BLaER1 (cell line): Measurements from ENCODE around the gene TPRN.

ENCODE experiments used
- H3K27ac ChIP-seq: shearing (Covaris generic); formaldehyde crosslinking; 2 replicates; pipeline ENCODE4 v1.8.1; 2022
- H3K27me3 ChIP-seq: shearing (Covaris generic); formaldehyde crosslinking; 2 replicates; pipeline ENCODE4 v1.8.1; 2022
- H3K36me3 ChIP-seq: shearing (Covaris generic); formaldehyde crosslinking; 2 replicates; pipeline ENCODE4 v1.8.1; 2022
- H3K4me1 ChIP-seq: shearing (Covaris generic); formaldehyde crosslinking; 2 replicates; pipeline ENCODE4 v1.8.1; 2022
- H3K4me2 ChIP-seq: shearing (Covaris generic); formaldehyde crosslinking; 2 replicates; pipeline ENCODE4 v1.8.1; 2022
- H3K4me3 ChIP-seq: shearing (Covaris generic); formaldehyde crosslinking; 2 replicates; pipeline ENCODE4 v1.8.1; 2022
- H3K9ac ChIP-seq: shearing (Covaris generic); formaldehyde crosslinking; 2 replicates; pipeline ENCODE4 v1.8.1; 2022
- H3K9me3 ChIP-seq: shearing (Covaris generic); formaldehyde crosslinking; 2 replicates; pipeline ENCODE4 v1.8.1; 2022
- H4K20me1 ChIP-seq: shearing (Covaris generic); formaldehyde crosslinking; 2 replicates; pipeline ENCODE4 v1.8.1; 2022
- Cebpa-rat ChIP-seq: shearing (Covaris generic); IDR thresholded peaks from 2 replicates; pipeline ENCODE4 v1.8.1; 2022

Gene TPRN

GRCh38 chr9:137212520-137212919 is 12.0 kb upstream of the TPRN start:
- Histone ChIP-seq H4K20me1 (peaks cover under 1% of the 10 kb centered on the region; the same call in 1 of the 2 replicates), H3K4me1 (peaks cover 40% of the 10 kb centered on the region), H3K9ac (no peak overlapping the region), H3K9me3 (no peaks in the 10 kb centered on the region), H3K36me3 (peaks cover 74% of the 10 kb centered on the region), H3K4me3 (no peak overlapping the region), H3K27ac (no peak overlapping the region), H3K4me2 (no peak overlapping the region), H3K27me3 (no peaks in the 10 kb centered on the region)
- no peak for TF ChIP-seq Cebpa-rat

GRCh38 chr9:137211532-137211931 is 11.0 kb upstream of the TPRN start:
- peaks cover 78% of the 10 kb centered on the region for H3K36me3 ChIP-seq
- peaks cover 10% of the 10 kb centered on the region; the same call in 1 of the 2 replicates for H4K20me1 ChIP-seq
- H3K4me3 ChIP-seq: no peak overlapping the region
- no peak for TF ChIP-seq Cebpa-rat
- H3K9me3 ChIP-seq: no peaks in the 10 kb centered on the region
- no peak overlapping the region for H3K27ac ChIP-seq
- H3K27me3 ChIP-seq: no peaks in the 10 kb centered on the region
- H3K4me1 ChIP-seq: peaks cover 40% of the 10 kb centered on the region
- H3K9ac ChIP-seq: no peak overlapping the region
- no peak overlapping the region for H3K4me2 ChIP-seq

GRCh38 chr9:137206602-137207001 is 6.1 kb upstream of the TPRN start:
- Histone ChIP-seq H3K4me2 (peak overlapping the region; percentile 100), H3K4me3 (peak overlapping the region; percentile 84), H3K27ac (no peak overlapping the region), H3K36me3 (peaks cover 37% of the 10 kb centered on the region), H3K9ac (peak overlapping the region; percentile 91), H3K27me3 (no peaks in the 10 kb centered on the region), H4K20me1 (peaks cover 56% of the 10 kb centered on the region), H3K9me3 (no peaks in the 10 kb centered on the region), H3K4me1 (peaks cover 69% of the 10 kb centered on the region)
- TF ChIP-seq Cebpa-rat: no peak

DNA sequence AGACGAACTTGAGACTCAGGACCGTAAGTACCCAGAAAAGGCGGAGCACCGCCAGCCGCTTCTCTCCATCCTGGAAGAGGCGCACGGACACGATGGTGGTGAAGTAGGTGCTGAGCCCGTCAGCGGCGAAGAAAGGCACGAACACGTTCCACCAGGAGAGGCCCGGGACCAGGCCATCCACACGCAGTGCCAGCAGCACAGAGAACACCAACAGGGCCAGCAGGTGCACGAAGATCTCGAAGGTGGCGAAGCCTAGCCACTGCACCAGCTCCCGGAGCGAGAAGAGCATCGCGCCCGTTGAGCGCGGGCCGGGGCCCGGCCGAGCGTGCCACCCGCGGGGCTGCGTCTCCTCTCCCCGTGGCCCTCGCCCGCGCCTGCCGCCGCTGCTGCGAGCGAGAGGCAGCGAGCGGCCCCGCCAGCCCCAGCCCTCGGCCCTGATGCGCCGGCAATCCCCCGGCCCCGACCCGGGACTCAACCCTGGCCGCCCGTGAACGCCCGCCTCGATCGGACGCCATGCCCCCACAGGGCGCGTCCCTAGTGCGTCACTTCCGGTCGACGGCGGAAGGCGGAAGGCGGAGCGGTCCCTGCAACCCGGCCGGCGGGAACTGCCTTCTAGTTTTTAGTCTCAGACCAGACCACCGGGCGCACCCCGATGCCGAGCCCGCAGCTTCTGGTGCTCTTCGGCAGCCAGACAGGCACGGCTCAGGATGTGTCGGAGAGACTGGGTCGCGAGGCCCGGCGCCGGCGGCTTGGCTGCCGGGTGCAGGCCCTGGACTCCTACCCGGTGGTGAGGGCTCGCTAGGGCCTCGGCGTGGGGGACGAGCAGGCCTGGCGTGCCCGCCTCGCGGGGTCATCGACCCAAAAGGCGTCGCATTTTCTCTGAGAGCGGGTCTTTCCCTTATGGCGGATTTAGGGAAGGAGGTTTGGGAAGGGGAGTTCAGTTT is 4.9 kb upstream of the TPRN start, which contains the start of the genes NDOR1 and TMEM203:
NDOR1 (plus strand) TSS at position 575 of the 944 bp plus-strand sequence; CDS start at position 653, 78 bp downstream.
TMEM203 (minus strand) TSS at position 523 of the 944 bp plus-strand sequence; CDS start at position 289, 234 bp downstream.
- Histone ChIP-seq H3K36me3 (peaks cover 32% of the 10 kb centered on the region), H3K27me3 (no peaks in the 10 kb centered on the region), H3K4me1 (peaks cover 69% of the 10 kb centered on the region), H3K4me3 (peak within 1 kb of the TSS; percentile 84), H3K4me2 (peak within 1 kb of the TSS; percentile 100), H3K9ac (peak within 1 kb of the TSS; percentile 91), H3K9me3 (no peaks in the 10 kb centered on the region), H4K20me1 (peaks cover 59% of the 10 kb centered on the region), H3K27ac (peak within 1 kb of the TSS; percentile 91)
- no peak for TF ChIP-seq Cebpa-rat

DNA sequence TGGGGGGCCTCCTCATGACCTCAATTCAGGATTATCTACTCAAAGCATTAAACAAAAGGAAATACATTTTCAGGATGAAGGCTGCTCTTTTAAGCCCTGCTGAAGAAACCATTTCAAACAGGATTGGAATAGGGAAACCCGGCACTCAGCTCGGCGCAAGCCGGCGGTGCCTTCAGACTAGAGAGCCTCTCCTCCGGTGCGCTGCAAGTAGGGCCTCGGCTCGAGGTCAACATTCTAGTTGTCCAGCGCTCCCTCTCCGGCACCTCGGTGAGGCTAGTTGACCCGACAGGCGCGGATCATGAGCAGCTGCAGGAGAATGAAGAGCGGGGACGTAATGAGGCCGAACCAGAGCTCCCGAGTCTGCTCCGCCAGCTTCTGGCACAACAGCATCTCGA is 4.2 kb upstream of the TPRN start:
- peak overlapping the region; percentile 84 for H3K4me3 ChIP-seq
- peak overlapping the region; percentile 91 for H3K27ac ChIP-seq
- no peak for TF ChIP-seq Cebpa-rat
- peaks cover 59% of the 10 kb centered on the region for H4K20me1 ChIP-seq
- H3K9ac ChIP-seq: peak overlapping the region; percentile 91
- H3K27me3 ChIP-seq: no peaks in the 10 kb centered on the region
- H3K4me1 ChIP-seq: peaks cover 64% of the 10 kb centered on the region
- no peaks in the 10 kb centered on the region for H3K9me3 ChIP-seq
- peaks cover 25% of the 10 kb centered on the region for H3K36me3 ChIP-seq
- H3K4me2 ChIP-seq: peak overlapping the region; percentile 100

GRCh38 chr9:137202966-137203365 is 2.4 kb upstream of the TPRN start:
- Histone ChIP-seq H3K4me3 (no peak overlapping the region), H3K9ac (peak overlapping the region; percentile 56; the same call in 1 of the 2 replicates), H3K36me3 (peaks cover 12% of the 10 kb centered on the region), H3K4me2 (peak overlapping the region; percentile 100), H3K9me3 (no peaks in the 10 kb centered on the region), H3K27ac (peak overlapping the region; percentile 41), H4K20me1 (peaks cover 77% of the 10 kb centered on the region), H3K27me3 (peaks cover 4% of the 10 kb centered on the region; the same call in 1 of the 2 replicates), H3K4me1 (peaks cover 78% of the 10 kb centered on the region)
- TF ChIP-seq Cebpa-rat: no peak

DNA sequence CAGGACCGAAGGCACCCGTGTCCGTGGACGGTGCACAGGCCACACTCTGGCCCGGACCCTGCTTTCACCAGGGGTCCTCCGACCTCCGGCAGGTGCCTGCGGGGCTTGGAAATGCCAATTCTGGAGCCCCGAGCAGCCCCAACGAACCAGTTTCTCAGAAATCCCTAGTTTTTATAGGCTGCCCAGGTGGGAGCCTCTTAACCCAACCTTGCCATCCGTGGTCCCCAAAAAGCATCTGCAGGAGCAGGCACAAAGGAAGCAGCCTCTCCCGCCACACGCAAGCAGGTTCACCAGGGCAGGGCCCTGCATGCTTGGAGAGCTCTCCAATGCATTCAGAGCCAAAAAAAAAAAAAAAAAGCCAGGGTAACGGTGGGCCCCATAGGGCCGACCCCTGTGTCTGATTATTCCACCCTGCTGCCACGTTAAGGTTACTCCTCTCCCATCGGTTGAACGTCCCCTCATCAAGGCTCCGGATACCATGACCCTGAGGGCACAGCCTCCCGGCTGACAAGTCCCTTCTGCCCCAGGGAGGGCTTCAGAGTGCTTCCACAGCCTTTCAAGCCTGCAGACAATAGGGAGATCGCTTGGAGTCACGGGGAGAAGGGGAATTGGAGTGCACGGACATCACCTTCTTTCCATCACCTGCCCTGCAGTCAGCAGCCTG is 796 bp upstream of the TPRN start:
- peak overlapping the region; percentile 100 for H3K4me2 ChIP-seq
- peak overlapping the region; percentile 88 for H3K4me3 ChIP-seq
- no peak for TF ChIP-seq Cebpa-rat
- H3K27me3 ChIP-seq: peaks cover 4% of the 10 kb centered on the region; the same call in 1 of the 2 replicates
- H4K20me1 ChIP-seq: peaks cover 81% of the 10 kb centered on the region
- peak overlapping the region; percentile 86 for H3K9ac ChIP-seq
- H3K27ac ChIP-seq: peak overlapping the region; percentile 83
- no peaks in the 10 kb centered on the region; the same call in 1 of the 2 replicates for H3K36me3 ChIP-seq
- H3K4me1 ChIP-seq: peaks cover 74% of the 10 kb centered on the region
- H3K9me3 ChIP-seq: no peaks in the 10 kb centered on the region

- Histone ChIP-seq H3K4me2 (peak overlapping the region; percentile 100), H3K4me3 (peak overlapping the region; percentile 88), H3K27me3 (peaks cover 4% of the 10 kb centered on the region; the same call in 1 of the 2 replicates), H3K36me3 (peaks cover 4% of the 10 kb centered on the region; the same call in 1 of the 2 replicates), H3K4me1 (peaks cover 67% of the 10 kb centered on the region), H4K20me1 (peaks cover 84% of the 10 kb centered on the region), H3K27ac (no peak overlapping the region), H3K9ac (peak overlapping the region; percentile 69), H3K9me3 (no peaks in the 10 kb centered on the region)
- TF ChIP-seq Cebpa-rat: no peak
Observed at GRCh38 chr9:137199411-137200121, 975 bp downstream of the TPRN start.

DNA sequence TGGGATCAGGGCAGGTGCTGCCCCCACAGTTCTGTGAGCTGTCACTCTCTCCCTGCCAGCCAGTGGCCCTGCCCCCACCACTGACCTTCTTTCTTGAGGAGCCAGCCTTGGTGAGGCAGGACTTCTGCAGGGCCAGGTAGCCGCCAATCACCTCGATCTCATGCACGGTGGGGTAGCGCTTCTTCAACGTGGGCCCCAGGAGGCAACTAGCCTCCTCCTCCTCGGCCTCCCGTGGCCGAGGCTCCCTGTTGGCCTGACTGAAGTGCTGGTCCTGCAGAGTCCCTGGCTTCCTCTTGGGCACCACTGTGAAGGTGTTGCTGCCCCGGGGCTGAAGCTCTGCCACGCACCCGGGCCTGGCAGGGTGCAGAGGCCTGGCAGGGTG is 1.6 kb downstream of the TPRN start:
- H3K27me3 ChIP-seq: peaks cover 4% of the 10 kb centered on the region; the same call in 1 of the 2 replicates
- TF ChIP-seq Cebpa-rat: no peak
- H3K36me3 ChIP-seq: peaks cover 4% of the 10 kb centered on the region; the same call in 1 of the 2 replicates
- H4K20me1 ChIP-seq: peaks cover 84% of the 10 kb centered on the region
- H3K4me1 ChIP-seq: peaks cover 67% of the 10 kb centered on the region
- no peak overlapping the region for H3K27ac ChIP-seq
- peak overlapping the region; percentile 69 for H3K9ac ChIP-seq
- peak overlapping the region; percentile 88; the same call in 1 of the 2 replicates for H3K4me3 ChIP-seq
- H3K4me2 ChIP-seq: peak overlapping the region; percentile 100
- H3K9me3 ChIP-seq: no peaks in the 10 kb centered on the region
